Thyroid gland (tissue), 4 donors: ENCODE results near the gene PITRM1.

Experiments used
- POLR2A ChIP-seq, 2 donors: fragments of 450-650 bp; IDR thresholded peaks; one replicate each; pipeline ENCODE4 v1.6.1; 2017; ENCODE audit warnings: antibody characterized with exemption in 2 of 2, mild to moderate bottlenecking in 2 of 2, moderate library complexity in 1 of 2
- TF ChIP-seq, protein P1 (sequence below), 6 experiments: fragments of 200-600 bp in 3 of 6; fragments of 450-650 bp in 3 of 6; sonication (generic) in 3 of 6; IDR thresholded peaks; one replicate each; pipeline ENCODE4 v1.5.1; 2016 to 2019; ENCODE audit warnings: antibody characterized with exemption in 6 of 6, mild to moderate bottlenecking in 2 of 6, inconsistent platforms in 1 of 6, moderate library complexity in 1 of 6

DNA sequence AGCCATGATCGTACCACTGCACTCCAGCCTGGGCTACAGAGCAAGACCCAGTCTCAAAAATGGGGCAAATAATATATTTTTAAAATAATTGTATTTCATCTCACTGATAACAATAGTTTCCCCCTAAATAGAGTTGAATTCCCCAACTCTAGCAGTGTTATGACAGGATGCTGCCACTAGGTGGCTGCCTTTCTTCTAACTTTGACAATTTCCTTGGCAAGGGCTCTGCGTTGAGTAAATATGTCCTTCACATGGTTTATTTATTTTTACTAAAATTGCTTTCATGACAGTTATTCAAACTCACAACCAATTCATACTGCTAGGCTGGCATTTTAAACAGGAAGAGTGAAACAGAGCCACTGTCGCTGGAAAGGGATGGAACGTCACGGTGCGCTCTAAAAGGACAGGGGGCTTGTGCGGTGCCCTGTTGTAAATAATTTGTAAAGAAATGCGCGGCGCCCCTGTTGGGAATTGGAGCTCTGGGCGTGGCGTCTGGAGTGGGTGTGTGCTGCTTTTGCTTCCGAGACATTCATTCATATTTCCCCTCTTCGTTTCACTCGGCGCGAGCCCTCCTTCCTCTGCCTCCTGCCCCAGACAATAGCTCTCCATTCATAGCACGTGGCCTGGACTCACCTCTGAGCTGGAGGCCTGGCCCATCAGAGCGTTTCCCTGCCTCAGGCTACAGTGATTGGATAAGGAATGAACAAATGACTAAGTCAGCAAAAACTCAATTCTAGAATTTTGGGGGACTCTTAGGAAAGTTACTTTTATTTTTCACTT is 20.5 kb upstream of the PITRM1 start:
- TF ChIP-seq, protein P1, sequence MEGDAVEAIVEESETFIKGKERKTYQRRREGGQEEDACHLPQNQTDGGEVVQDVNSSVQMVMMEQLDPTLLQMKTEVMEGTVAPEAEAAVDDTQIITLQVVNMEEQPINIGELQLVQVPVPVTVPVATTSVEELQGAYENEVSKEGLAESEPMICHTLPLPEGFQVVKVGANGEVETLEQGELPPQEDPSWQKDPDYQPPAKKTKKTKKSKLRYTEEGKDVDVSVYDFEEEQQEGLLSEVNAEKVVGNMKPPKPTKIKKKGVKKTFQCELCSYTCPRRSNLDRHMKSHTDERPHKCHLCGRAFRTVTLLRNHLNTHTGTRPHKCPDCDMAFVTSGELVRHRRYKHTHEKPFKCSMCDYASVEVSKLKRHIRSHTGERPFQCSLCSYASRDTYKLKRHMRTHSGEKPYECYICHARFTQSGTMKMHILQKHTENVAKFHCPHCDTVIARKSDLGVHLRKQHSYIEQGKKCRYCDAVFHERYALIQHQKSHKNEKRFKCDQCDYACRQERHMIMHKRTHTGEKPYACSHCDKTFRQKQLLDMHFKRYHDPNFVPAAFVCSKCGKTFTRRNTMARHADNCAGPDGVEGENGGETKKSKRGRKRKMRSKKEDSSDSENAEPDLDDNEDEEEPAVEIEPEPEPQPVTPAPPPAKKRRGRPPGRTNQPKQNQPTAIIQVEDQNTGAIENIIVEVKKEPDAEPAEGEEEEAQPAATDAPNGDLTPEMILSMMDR (IDR thresholded peaks at IDR 0.05), result peak; percentile 73 to 96 (median 85)
- no peak for TF ChIP-seq POLR2A (IDR thresholded peaks at IDR 0.05)
